WTC11 (cell line): ENCODE data around the gene UBE2N. TPM values are rescaled to one million over a fixed set of nuclear protein-coding genes. Genes with fewer than 3 reads are reported as not detected.

Experiments used
- ATAC-seq: fragments of 200-7000 bp; cut with Tn5 transposase; 2 replicates; pipeline ENCODE4 v1.10.0; 2021; ENCODE audit warnings: mild to moderate bottlenecking, moderate library complexity
- CTCF ChIA-PET: fragments of 300-600 bp; sonication (Branson Sonifier 250); formaldehyde crosslinking; loops from one replicate; lab custom pipeline; 2021; ENCODE audit warnings: antibody characterized with exemption; lab: Charles Lee
- POLR2A ChIA-PET: fragments of 350-600 bp; sonication (Branson Sonifier 250); formaldehyde crosslinking; loops from one replicate; lab custom pipeline; 2021; ENCODE audit warnings: antibody characterized with exemption; lab: Charles Lee
- DNase-seq: peaks from one replicate; pipeline ENCODE4 v3.0.0; 2021; ENCODE audit warnings: low spot score
- H3K27ac Mint-ChIP-seq: 2 replicates; pipeline ENCODE4 v1.8.0; 2021; ENCODE audit warnings: mixed read lengths
- H3K27me3 Mint-ChIP-seq: 2 replicates; pipeline ENCODE4 v1.8.0; 2021; ENCODE audit warnings: low read depth, mild to moderate bottlenecking, moderate library complexity, mixed read lengths
- H3K36me3 Mint-ChIP-seq: 2 replicates; pipeline ENCODE4 v1.8.0; 2021; ENCODE audit warnings: mixed read lengths
- H3K4me1 Mint-ChIP-seq: 2 replicates; pipeline ENCODE4 v1.8.0; 2022; ENCODE audit warnings: mixed read lengths
- H3K4me3 Mint-ChIP-seq: 2 replicates; pipeline ENCODE4 v1.8.0; 2021; ENCODE audit warnings: mild to moderate bottlenecking, moderate library complexity, mixed read lengths
- H3K9me3 Mint-ChIP-seq: 2 replicates; pipeline ENCODE4 v1.8.0; 2021; ENCODE audit warnings: mixed read lengths
- ATF3 ChIP-seq: sonication (generic); formaldehyde crosslinking; conservative IDR thresholded peaks from 2 replicates; pipeline ENCODE4 v1.8.1; 2022; ENCODE audit warnings: mild to moderate bottlenecking, missing genetic modification reagents
- ATF6 ChIP-seq: sonication (generic); formaldehyde crosslinking; IDR thresholded peaks from 2 replicates; pipeline ENCODE4 v1.8.1; 2023; ENCODE audit warnings: mild to moderate bottlenecking, missing genetic modification reagents
- CBFB ChIP-seq: sonication (generic); formaldehyde crosslinking; IDR thresholded peaks from 2 replicates; pipeline ENCODE4 v1.8.1; 2022; ENCODE audit warnings: mild to moderate bottlenecking, low read depth, missing genetic modification reagents
- FOXP1 ChIP-seq: sonication (generic); formaldehyde crosslinking; IDR thresholded peaks from 2 replicates; pipeline ENCODE4 v1.8.0; 2022; ENCODE audit warnings: missing genetic modification reagents, mild to moderate bottlenecking, moderate library complexity, borderline replicate concordance
- GABPB1 ChIP-seq: sonication (generic); formaldehyde crosslinking; IDR thresholded peaks from 2 replicates; pipeline ENCODE4 v1.8.1; 2023; ENCODE audit warnings: mild to moderate bottlenecking, missing genetic modification reagents
- GTF2I ChIP-seq: fragments of 250-450 bp; sonication (Bioruptor Pico); conservative IDR thresholded peaks from 2 replicates; pipeline ENCODE4 v1.4.0; 2021; ENCODE audit warnings: mild to moderate bottlenecking
- MYBL2 ChIP-seq: sonication (generic); formaldehyde crosslinking; IDR thresholded peaks from 2 replicates; pipeline ENCODE4 v1.8.1; 2023; ENCODE audit warnings: mild to moderate bottlenecking, moderate library complexity, missing genetic modification reagents
- NFE2L1 ChIP-seq: sonication (generic); formaldehyde crosslinking; IDR thresholded peaks from 2 replicates; pipeline ENCODE4 v1.8.1; 2023; ENCODE audit warnings: missing genetic modification reagents
- RELA ChIP-seq: sonication (generic); formaldehyde crosslinking; IDR thresholded peaks from 2 replicates; pipeline ENCODE4 v1.8.1; 2022; ENCODE audit warnings: missing genetic modification reagents, mild to moderate bottlenecking, borderline replicate concordance
- TCF7 ChIP-seq: sonication (generic); formaldehyde crosslinking; IDR thresholded peaks from 2 replicates; pipeline ENCODE4 v1.8.0; 2022; ENCODE audit warnings: mild to moderate bottlenecking, low read depth, missing genetic modification reagents, moderate library complexity
- USF2 ChIP-seq: sonication (generic); formaldehyde crosslinking; IDR thresholded peaks from 2 replicates; pipeline ENCODE4 v1.8.1; 2023; ENCODE audit warnings: mild to moderate bottlenecking, missing genetic modification reagents, moderate library complexity
- ZMAT4 ChIP-seq: fragments of 250-450 bp; sonication (Bioruptor Pico); IDR thresholded peaks from 2 replicates; pipeline ENCODE4 v1.9.0; 2021; ENCODE audit warnings: mild to moderate bottlenecking
- ZNF317 ChIP-seq: sonication (generic); formaldehyde crosslinking; IDR thresholded peaks from 2 replicates; pipeline ENCODE4 v1.8.1; 2023; ENCODE audit warnings: low read depth, mild to moderate bottlenecking, moderate library complexity, missing genetic modification reagents, borderline replicate concordance
- ZNF423 ChIP-seq: fragments of 250-450 bp; sonication (Bioruptor Pico); IDR thresholded peaks from 2 replicates; pipeline ENCODE4 v2.1.2; 2022; ENCODE audit warnings: mild to moderate bottlenecking, moderate library complexity
- ZSCAN18 ChIP-seq: fragments of 250-450 bp; sonication (Bioruptor Pico); IDR thresholded peaks from 2 replicates; pipeline ENCODE4 v2.1.2; 2022; ENCODE audit warnings: mild to moderate bottlenecking, moderate library complexity
- total RNA-seq: library from RNA; stranded (reverse); gene quantifications from 3 replicates; pipeline ENCODE4 v1.2.3, GENCODE V29; 2021

The UBE2N gene
- total RNA-seq, 1 experiment from 2014 or later: 195 TPM

- ATAC-seq: no peak
- Mint-ChIP-seq H3K4me3 (peak overlapping the region; percentile 93), H3K36me3 (no peaks in the 10 kb centered on the region), H3K27ac (peak overlapping the region; percentile 90), H3K9me3 (no peaks in the 10 kb centered on the region), H3K27me3 (no peaks in the 10 kb centered on the region), H3K4me1 (peaks cover 57% of the 10 kb centered on the region)
- no peak for TF ChIP-seq FOXP1 (CRISPR knock-in tag)
- no peak for TF ChIP-seq CBFB (CRISPR knock-in tag)
- TF ChIP-seq ZNF317 (CRISPR knock-in tag): no peak
- no peak for TF ChIP-seq MYBL2 (CRISPR knock-in tag)
- no peak for TF ChIP-seq ZNF423 (CRISPR knock-in tag)
- no peak for TF ChIP-seq ZSCAN18 (CRISPR knock-in tag)
- TF ChIP-seq NFE2L1: no peak
- no peak for TF ChIP-seq USF2 (CRISPR knock-in tag)
- TF ChIP-seq ATF6 (CRISPR knock-in tag): no peak
- ChIA-PET POLR2A (no interaction called here), CTCF (no interaction called here)
- no peak for DNase-seq
Observed at GRCh38 chr12:93440043-93440835, 1.5 kb downstream of the UBE2N start.

GRCh38 chr12:93438266-93439050 lies 3.3 kb downstream of the UBE2N start:
- POLR2A ChIA-PET: interaction anchor here (0.6 kb wide), 2 partner anchors 614 to 1292 kb away, joined by 3 to 5 read pairs; no protein-coding TSS in a partner anchor

More at GRCh38 chr12:93438266-93439050, 3.3 kb downstream of the UBE2N start:
- peaks cover 54% of the 10 kb centered on the region for H3K4me1 Mint-ChIP-seq
- TF ChIP-seq TCF7 (CRISPR knock-in tag): no peak
- TF ChIP-seq RELA (CRISPR knock-in tag): no peak
- no peak for TF ChIP-seq GTF2I (CRISPR knock-in tag)
- TF ChIP-seq ZMAT4 (CRISPR knock-in tag): no peak
- TF ChIP-seq ATF3: no peak
- TF ChIP-seq USF2 (CRISPR knock-in tag): no peak
- TF ChIP-seq GABPB1 (CRISPR knock-in tag): no peak
- TF ChIP-seq, all 79 proteins: peak for 0
- ATAC-seq: no peak
- no peak for DNase-seq
- no peaks in the 10 kb centered on the region for H3K27me3 Mint-ChIP-seq
- peak overlapping the region; percentile 37; the same call in 1 of the 2 replicates for H3K27ac Mint-ChIP-seq
- H3K9me3 Mint-ChIP-seq: no peaks in the 10 kb centered on the region
- no peaks in the 10 kb centered on the region for H3K36me3 Mint-ChIP-seq
- H3K4me3 Mint-ChIP-seq: peak overlapping the region; percentile 6; the same call in 1 of the 2 replicates
- CTCF ChIA-PET: interaction anchor here (1.4 kb wide), 1 partner anchor 19 kb away, joined by 4 read pairs; no protein-coding TSS in a partner anchor
